Activated T-cell treated with anti-CD3 and anti-CD28 coated beads, Interleukin-2, amount 50 U/mL, for 24 hours (primary cell): ENCODE data around the gene TRAPPC3L.
A peak's percentile ranks its signal among the peaks of the same experiment; 100 is the strongest.

Experiments used
- DNase-seq: peaks from one replicate; pipeline ENCODE4 v3.0.0-alpha.2; 2020
- H3K27ac Mint-ChIP-seq: 2 replicates; pipeline ENCODE4 v1.8.0; 2020; ENCODE audit warnings: mild to moderate bottlenecking, mixed read lengths
- H3K27me3 Mint-ChIP-seq: 2 replicates; pipeline ENCODE4 v1.8.0; 2020; ENCODE audit warnings: mixed read lengths
- H3K36me3 Mint-ChIP-seq: 2 replicates; pipeline ENCODE4 v1.8.0; 2020; ENCODE audit warnings: low read depth, mixed read lengths
- H3K4me1 Mint-ChIP-seq: 2 replicates; pipeline ENCODE4 v1.8.0; 2020; ENCODE audit warnings: low read depth, mixed read lengths
- H3K4me3 Mint-ChIP-seq: 2 replicates; pipeline ENCODE4 v1.8.0; 2020; ENCODE audit warnings: mild to moderate bottlenecking, moderate library complexity, mixed read lengths
- H3K9me3 Mint-ChIP-seq: 2 replicates; pipeline ENCODE4 v1.8.0; 2020; ENCODE audit warnings: mixed read lengths

Gene TRAPPC3L

GRCh38 chr6:116482780-116483179 is 62.7 kb downstream of the TRAPPC3L start:
- H3K27ac Mint-ChIP-seq = no peak overlapping the region
- peaks cover 13% of the 10 kb centered on the region for H3K27me3 Mint-ChIP-seq
- no peaks in the 10 kb centered on the region for H3K4me1 Mint-ChIP-seq
- DNase-seq = no peak
- H3K4me3 Mint-ChIP-seq = no peak overlapping the region
- H3K36me3 Mint-ChIP-seq = no peaks in the 10 kb centered on the region
- no peaks in the 10 kb centered on the region for H3K9me3 Mint-ChIP-seq

GRCh38 chr6:116476002-116476678 is 69.3 kb downstream of the TRAPPC3L start:
- H3K27me3 Mint-ChIP-seq = no peaks in the 10 kb centered on the region
- H3K36me3 Mint-ChIP-seq = no peaks in the 10 kb centered on the region
- DNase-seq = no peak
- H3K9me3 Mint-ChIP-seq = no peaks in the 10 kb centered on the region
- peaks cover 19% of the 10 kb centered on the region for H3K4me1 Mint-ChIP-seq
- H3K27ac Mint-ChIP-seq = peak overlapping the region; percentile 79
- H3K4me3 Mint-ChIP-seq = peak overlapping the region; percentile 47

- Mint-ChIP-seq H3K4me1 (peaks cover 19% of the 10 kb centered on the region), H3K9me3 (no peaks in the 10 kb centered on the region)
These were observed 70.3 kb downstream of the TRAPPC3L start for GRCh38 chr6:116475141-116475540.

GRCh38 chr6:116472706-116473105 is 72.8 kb downstream of the TRAPPC3L start:
- no peak for DNase-seq
- Mint-ChIP-seq H3K27ac (no peak overlapping the region), H3K9me3 (no peaks in the 10 kb centered on the region), H3K36me3 (no peaks in the 10 kb centered on the region), H3K4me1 (peaks cover 19% of the 10 kb centered on the region), H3K4me3 (no peak overlapping the region), H3K27me3 (no peaks in the 10 kb centered on the region)

More at GRCh38 chr6:116475141-116475540, 70.3 kb downstream of the TRAPPC3L start:
- Mint-ChIP-seq H3K36me3 (no peaks in the 10 kb centered on the region), H3K27me3 (no peaks in the 10 kb centered on the region), H3K4me3 (peak overlapping the region; percentile 47), H3K27ac (peak overlapping the region; percentile 79)
- DNase-seq = no peak

- DNase-seq = no peak
- Mint-ChIP-seq H3K27ac (no peak overlapping the region), H3K36me3 (no peaks in the 10 kb centered on the region), H3K4me3 (no peak overlapping the region), H3K4me1 (peaks cover 27% of the 10 kb centered on the region), H3K9me3 (no peaks in the 10 kb centered on the region), H3K27me3 (no peaks in the 10 kb centered on the region)
These were observed 74.0 kb downstream of the TRAPPC3L start for GRCh38 chr6:116471531-116471930.

GRCh38 chr6:116468293-116468692 is 77.2 kb downstream of the TRAPPC3L start:
- H3K27ac Mint-ChIP-seq = no peak overlapping the region
- H3K9me3 Mint-ChIP-seq = no peaks in the 10 kb centered on the region
- no peak for DNase-seq

GRCh38 chr6:116467514-116467913 is 78.0 kb downstream of the TRAPPC3L start:
- H3K4me1 Mint-ChIP-seq = peaks cover 27% of the 10 kb centered on the region
- peaks cover 19% of the 10 kb centered on the region for H3K27me3 Mint-ChIP-seq
- no peaks in the 10 kb centered on the region for H3K9me3 Mint-ChIP-seq
- H3K27ac Mint-ChIP-seq = no peak overlapping the region
- no peak for DNase-seq
- no peaks in the 10 kb centered on the region for H3K36me3 Mint-ChIP-seq
- H3K4me3 Mint-ChIP-seq = no peak overlapping the region

More at GRCh38 chr6:116468293-116468692, 77.2 kb downstream of the TRAPPC3L start:
- Mint-ChIP-seq H3K4me1 (peaks cover 23% of the 10 kb centered on the region), H3K36me3 (no peaks in the 10 kb centered on the region), H3K4me3 (no peak overlapping the region), H3K27me3 (peaks cover 11% of the 10 kb centered on the region)

GRCh38 chr6:116467096-116467495 is 78.4 kb downstream of the TRAPPC3L start:
- no peaks in the 10 kb centered on the region for H3K36me3 Mint-ChIP-seq
- DNase-seq = no peak
- no peaks in the 10 kb centered on the region for H3K9me3 Mint-ChIP-seq
- H3K4me1 Mint-ChIP-seq = peaks cover 30% of the 10 kb centered on the region
- H3K27ac Mint-ChIP-seq = no peak overlapping the region
- peaks cover 20% of the 10 kb centered on the region for H3K27me3 Mint-ChIP-seq
- H3K4me3 Mint-ChIP-seq = no peak overlapping the region

- H3K4me3 Mint-ChIP-seq = no peak overlapping the region
- no peak for DNase-seq
- no peak overlapping the region for H3K27ac Mint-ChIP-seq
- H3K9me3 Mint-ChIP-seq = no peaks in the 10 kb centered on the region
- no peaks in the 10 kb centered on the region for H3K36me3 Mint-ChIP-seq
- H3K4me1 Mint-ChIP-seq = peaks cover 41% of the 10 kb centered on the region
- H3K27me3 Mint-ChIP-seq = peaks cover 35% of the 10 kb centered on the region
These were observed 80.2 kb downstream of the TRAPPC3L start for GRCh38 chr6:116465246-116465645.

- H3K4me1 Mint-ChIP-seq = peaks cover 41% of the 10 kb centered on the region
- H3K4me3 Mint-ChIP-seq = no peak overlapping the region
These were observed 82.2 kb downstream of the TRAPPC3L start for GRCh38 chr6:116463301-116463700.

GRCh38 chr6:116461932-116462885 is 83.3 kb downstream of the TRAPPC3L start:
- H3K27me3 Mint-ChIP-seq = peaks cover 35% of the 10 kb centered on the region
- DNase-seq = peak; percentile 74
- no peaks in the 10 kb centered on the region for H3K9me3 Mint-ChIP-seq
- no peaks in the 10 kb centered on the region for H3K36me3 Mint-ChIP-seq
- H3K4me3 Mint-ChIP-seq = peak overlapping the region; percentile 53
- peaks cover 39% of the 10 kb centered on the region for H3K4me1 Mint-ChIP-seq
- H3K27ac Mint-ChIP-seq = peak overlapping the region; percentile 64

More at GRCh38 chr6:116463301-116463700, 82.2 kb downstream of the TRAPPC3L start:
- peaks cover 35% of the 10 kb centered on the region for H3K27me3 Mint-ChIP-seq
- DNase-seq = no peak
- no peak overlapping the region for H3K27ac Mint-ChIP-seq
- no peaks in the 10 kb centered on the region for H3K9me3 Mint-ChIP-seq
- H3K36me3 Mint-ChIP-seq = no peaks in the 10 kb centered on the region

- H3K4me1 Mint-ChIP-seq = peaks cover 35% of the 10 kb centered on the region
- peaks cover 35% of the 10 kb centered on the region for H3K27me3 Mint-ChIP-seq
- H3K4me3 Mint-ChIP-seq = peak within 1 kb of the TSS; percentile 53
These were observed 84.1 kb downstream of the TRAPPC3L start, which contains the start of gene CALHM6 for GRCh38 chr6:116461331-116461931. TSS of gene CALHM6 (plus strand) at chr6:116461375. CDS start at chr6:116461930, 555 bp downstream.

GRCh38 chr6:116459927-116460326 is 85.6 kb downstream of the TRAPPC3L start:
- Mint-ChIP-seq H3K27ac (no peak overlapping the region), H3K9me3 (no peaks in the 10 kb centered on the region), H3K4me1 (peaks cover 28% of the 10 kb centered on the region), H3K27me3 (peaks cover 35% of the 10 kb centered on the region), H3K4me3 (no peak overlapping the region), H3K36me3 (no peaks in the 10 kb centered on the region)
- DNase-seq = no peak

More at GRCh38 chr6:116461331-116461931, 84.1 kb downstream of the TRAPPC3L start, which contains the start of gene CALHM6:
- no peaks in the 10 kb centered on the region for H3K9me3 Mint-ChIP-seq
- H3K27ac Mint-ChIP-seq = peak within 1 kb of the TSS; percentile 64
- H3K36me3 Mint-ChIP-seq = no peaks in the 10 kb centered on the region
- no peak for DNase-seq

GRCh38 chr6:116458264-116458663 is 87.2 kb downstream of the TRAPPC3L start:
- H3K27ac Mint-ChIP-seq = no peak overlapping the region
- H3K36me3 Mint-ChIP-seq = no peaks in the 10 kb centered on the region
- H3K4me1 Mint-ChIP-seq = peaks cover 20% of the 10 kb centered on the region
- no peak overlapping the region for H3K4me3 Mint-ChIP-seq
- H3K27me3 Mint-ChIP-seq = peaks cover 24% of the 10 kb centered on the region
- no peak for DNase-seq
- no peaks in the 10 kb centered on the region for H3K9me3 Mint-ChIP-seq
